Stimulated activated CD8-positive, alpha-beta memory T cell treated with anti-CD3 and anti-CD28 coated beads, Interleukin-2, amount 100 ng/mL, for 1 hour (primary cell): ENCODE data around the gene CYYR1.

ENCODE experiments used
- DNase-seq, 2 donors: peaks; one replicate each; pipeline ENCODE4 v3.0.0-alpha.2; 2020; ENCODE audit warnings: low read depth in 2 of 2

The CYYR1 gene

DNA sequence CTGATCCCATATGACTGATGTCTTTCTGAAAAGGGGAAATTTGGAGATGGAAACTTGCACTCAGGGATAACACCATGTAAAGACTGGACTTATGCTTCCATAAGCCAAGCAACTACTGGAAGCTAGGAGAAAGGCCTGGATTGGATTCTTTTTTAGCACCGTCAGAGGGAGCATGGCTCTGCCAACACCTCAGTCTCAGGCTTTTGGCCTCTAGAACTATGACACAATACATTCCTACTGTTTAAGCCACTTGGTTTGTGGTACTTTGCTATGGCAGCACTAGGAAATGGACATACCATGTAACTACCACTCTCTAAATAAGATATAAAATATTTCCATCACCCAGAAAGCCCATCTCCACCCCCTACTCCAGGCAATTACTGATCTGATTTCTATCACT, 139.7 kb downstream of the CYYR1 start:
- DNase-seq = no peak

DNA sequence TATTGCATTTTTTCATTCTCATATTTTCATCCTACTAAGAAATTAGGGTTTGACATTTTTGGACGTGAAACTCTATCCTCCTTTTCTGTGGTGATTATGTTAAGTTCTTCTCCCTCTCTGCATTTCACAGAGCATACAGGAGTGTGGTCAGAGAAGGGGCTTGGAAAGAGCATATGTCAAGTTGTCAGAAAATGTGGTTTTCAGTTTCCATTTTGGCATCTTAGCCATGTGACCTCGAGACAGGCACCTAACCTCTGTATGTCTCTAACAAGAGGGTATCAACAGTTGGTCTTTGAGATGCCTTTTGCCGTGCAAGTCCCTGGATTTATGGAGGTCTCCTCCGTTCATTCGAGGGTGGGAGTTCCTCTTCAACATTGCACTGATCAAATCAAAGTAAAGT, 140.7 kb downstream of the CYYR1 start:
- no peak for DNase-seq

DNA sequence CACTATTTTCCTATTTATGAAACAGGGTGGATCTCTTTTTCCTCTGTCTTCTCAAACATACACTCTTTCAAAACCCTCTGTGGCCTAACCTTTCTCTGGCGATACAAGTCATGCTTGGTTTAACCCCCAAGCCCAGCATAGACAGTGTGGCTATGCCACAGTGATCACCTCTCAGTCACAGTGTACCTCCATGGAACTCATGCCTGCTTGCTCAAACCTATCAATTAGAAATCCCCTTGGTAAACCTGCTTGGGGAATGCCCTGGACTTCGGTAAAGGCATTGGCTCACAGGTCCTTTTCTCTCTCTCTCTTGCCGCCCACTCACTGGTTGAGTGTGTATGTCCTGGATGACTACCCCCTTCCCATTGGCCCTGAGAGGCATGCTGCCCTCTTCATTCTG, 147.5 kb downstream of the CYYR1 start:
- DNase-seq = no peak

- DNase-seq = no peak
Measured at GRCh38 chr21:26423511-26423910, 149.6 kb downstream of the CYYR1 start.

DNA sequence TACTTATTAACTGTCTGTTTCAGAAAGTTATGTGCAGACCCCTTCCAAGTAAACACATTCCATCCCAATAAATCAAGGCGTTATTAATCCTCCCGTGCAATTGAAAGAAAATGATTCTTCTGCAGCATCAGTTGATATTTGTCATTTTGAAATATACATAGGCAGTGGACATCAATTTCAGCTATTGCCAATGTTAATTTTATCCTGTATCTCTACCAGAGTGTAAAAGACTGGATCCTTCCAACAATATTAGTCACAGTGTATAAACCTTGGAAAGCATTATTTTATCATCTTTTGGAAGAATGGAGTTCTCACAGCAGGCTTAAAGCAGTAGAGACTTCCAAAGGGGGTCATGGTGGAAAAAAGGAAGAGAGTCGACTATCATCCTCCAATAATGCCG, 150.4 kb downstream of the CYYR1 start:
- no peak for DNase-seq

- DNase-seq = no peak
Measured at GRCh38 chr21:26422138-26422537, 150.9 kb downstream of the CYYR1 start.

GRCh38 chr21:26421724-26422123, 151.4 kb downstream of the CYYR1 start:
- no peak for DNase-seq
